Stimulated activated CD4-positive, alpha-beta T cell treated with anti-CD3 and anti-CD28 coated beads, Interleukin-15, amount 100 ng/mL, for 48 hours (primary cell): ENCODE measurements around the gene P3H4.
A peak's percentile ranks its signal among the peaks of the same experiment; 100 is the strongest.
"Not testable (repeated sequence)": the region's sequence is repeated elsewhere in the genome, so short reads cannot be mapped to it uniquely, and the experiment has no call there.

Experiments used
- DNase-seq, 2 donors: peaks; one replicate each; pipeline ENCODE4 v3.0.0-alpha.2; 2020; ENCODE audit warnings: low read depth in 2 of 2

Gene P3H4

DNA sequence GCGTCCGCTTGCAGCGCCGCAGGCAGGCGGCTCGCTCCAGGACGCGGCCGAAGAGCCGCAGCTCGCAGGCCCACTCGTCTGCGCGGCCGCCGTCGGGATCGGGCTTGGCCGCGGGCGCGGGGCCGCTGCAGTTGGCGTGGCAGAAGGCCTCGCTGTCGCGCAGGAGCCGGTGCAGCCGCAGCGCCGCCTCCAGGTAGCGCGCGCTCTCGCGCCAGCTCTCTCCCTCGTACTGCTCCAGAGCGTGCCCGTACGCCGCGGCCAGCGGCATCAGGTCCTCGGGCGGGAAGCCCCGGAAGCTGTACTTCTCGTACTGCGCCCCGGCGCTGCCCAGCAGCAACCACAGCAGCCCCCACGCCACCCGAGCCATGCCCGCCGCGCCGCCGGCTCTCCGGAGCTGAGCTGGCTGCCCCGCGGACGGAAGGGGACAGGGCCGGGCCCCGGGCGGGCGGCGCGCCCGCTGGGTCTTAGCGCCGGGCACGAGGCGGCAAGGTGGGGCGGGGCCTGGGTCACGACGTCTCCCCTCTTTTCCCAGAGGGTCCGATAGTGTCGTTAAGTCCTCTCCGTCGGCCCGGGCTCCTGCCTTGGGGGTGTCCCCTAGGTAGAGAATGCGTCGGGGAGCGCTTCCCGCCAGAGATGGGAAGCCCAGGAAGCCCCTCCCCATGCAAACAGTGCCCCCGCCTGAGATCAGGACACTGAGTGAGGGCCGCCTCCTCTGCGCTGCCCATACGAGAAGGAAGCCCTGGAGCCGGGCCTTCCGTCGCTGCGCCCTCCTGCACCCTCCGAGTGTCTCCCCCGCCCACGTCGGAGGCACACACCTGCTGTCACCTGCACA, at the start of gene P3H4:
TSS of gene P3H4 (minus strand) at position 401 of the 832 bp plus-strand sequence. CDS start at position 367, 34 bp downstream.
- peak; percentile 44 to 62 for DNase-seq

GRCh38 chr17:41860254-41860931, 48.6 kb upstream of the P3H4 start:
- no peak for DNase-seq

DNA sequence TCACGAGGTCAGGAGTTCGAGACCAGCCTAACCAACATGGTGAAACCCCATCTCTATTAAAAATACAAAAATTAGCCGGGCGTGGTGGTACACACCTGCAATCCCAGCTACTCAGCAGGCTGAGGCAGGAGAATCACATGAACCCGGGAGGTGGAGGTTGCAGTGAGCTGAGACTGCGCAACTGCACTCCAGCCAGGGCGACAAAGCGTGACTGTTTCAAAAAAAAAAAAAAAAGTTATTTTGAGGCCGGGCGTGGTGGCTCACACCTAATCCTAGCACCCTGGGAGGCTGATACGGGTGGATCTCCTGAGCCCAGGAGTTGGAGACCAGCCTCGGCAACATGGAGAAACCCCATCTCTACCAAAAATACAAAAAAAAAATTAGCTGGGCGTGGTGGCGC, 39.6 kb upstream of the P3H4 start:
- DNase-seq: not testable (repeated sequence)

DNA sequence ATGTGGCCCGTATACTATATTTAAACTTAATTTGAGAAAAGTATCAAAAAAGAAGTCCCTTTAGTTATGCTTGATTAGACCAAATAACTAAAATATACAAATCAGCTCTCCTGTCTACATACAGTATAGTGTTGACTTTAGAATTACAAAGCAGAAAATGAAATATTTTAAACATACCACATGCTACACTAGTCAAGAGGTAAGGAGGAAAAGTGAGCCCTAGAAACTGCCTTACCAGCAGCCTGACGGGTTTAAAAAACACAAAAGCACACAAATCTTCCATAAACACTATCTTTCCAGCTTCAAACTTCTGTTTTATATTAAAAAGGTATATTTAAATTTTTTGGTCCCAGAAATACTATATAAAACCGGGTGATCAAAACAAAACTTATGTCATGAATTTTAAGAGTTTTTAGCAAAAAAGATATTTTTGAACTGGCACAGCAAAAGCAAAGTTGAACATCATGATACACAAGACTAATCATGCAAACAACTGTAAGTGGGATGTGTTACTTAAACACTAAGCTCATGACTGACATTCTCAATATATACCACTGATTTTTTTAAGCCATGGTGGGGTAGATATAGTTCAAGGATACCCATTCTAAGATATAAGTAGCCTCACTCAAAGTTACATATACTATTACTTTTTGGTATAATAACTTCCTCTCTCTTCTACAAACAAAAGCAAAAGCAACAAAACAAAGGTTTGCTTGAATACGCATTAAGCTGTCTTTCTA, 37.7 kb upstream of the P3H4 start:
- DNase-seq: no peak

DNA sequence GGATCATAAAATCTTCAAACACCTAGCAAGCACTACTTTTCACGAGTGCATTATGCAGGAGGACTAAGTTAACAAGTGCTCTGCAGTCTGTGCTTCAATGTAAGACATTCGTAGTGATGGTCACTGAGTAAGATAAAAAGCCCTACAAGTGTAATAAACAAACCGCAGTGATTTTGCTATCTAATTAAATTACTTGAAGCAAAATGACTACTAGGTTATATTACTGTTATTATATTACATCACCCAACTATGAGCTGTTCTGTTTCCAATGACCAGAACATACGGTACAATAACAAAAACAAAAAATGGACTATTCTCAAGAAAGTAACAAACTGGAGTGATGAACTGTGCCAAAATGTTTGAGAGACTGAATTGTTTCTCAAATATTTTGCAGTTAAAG, 37.0 kb upstream of the P3H4 start:
- no peak for DNase-seq

DNA sequence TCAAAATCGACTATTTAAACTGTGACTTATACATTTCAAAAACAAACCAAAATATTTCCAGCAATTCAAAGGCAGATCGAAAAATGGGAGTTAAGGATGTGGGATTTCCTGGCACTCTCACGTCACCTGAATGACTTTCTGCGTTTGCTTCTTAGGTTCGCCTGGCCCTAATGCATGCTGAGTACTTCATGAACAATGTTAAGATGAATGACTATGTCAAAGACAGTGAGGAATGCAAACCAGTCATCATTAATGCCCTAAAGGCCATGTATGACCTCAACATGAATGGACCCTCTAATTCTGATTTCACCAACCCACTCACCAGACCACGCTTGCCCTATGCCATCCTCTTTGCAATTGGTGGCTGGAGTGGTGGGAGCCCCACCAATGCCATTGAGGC, 33.2 kb upstream of the P3H4 start:
- no peak for DNase-seq

DNA sequence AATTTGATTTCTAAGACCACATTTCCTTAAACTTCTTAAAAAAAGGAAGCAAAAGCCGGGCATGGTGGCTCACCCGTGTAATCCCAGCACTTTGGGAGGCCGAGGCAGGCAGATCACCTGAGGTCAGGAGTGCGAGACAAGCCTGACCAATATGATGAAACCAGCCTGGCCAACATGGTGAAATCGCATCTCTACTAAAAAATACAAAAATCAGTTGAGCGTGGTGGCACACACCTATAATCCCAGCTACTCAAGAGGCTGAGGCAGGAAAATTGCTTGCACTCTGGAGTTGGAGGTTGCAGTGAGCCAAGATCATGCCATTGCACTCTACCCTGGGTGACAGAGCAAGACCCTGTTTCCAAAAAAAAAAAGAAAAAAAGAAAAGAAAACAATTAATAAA, 29.0 kb upstream of the P3H4 start:
- DNase-seq: not testable (repeated sequence)

GRCh38 chr17:41839448-41839847, 27.7 kb upstream of the P3H4 start:
- not testable (repeated sequence) for DNase-seq

- no peak for DNase-seq
These were observed 26.2 kb upstream of the P3H4 start, which contains the start of gene KLHL10 for GRCh38 chr17:41837761-41838538. KLHL10 (plus strand) TSS chr17:41837825; CDS start chr17:41837933, 108 bp downstream.

DNA sequence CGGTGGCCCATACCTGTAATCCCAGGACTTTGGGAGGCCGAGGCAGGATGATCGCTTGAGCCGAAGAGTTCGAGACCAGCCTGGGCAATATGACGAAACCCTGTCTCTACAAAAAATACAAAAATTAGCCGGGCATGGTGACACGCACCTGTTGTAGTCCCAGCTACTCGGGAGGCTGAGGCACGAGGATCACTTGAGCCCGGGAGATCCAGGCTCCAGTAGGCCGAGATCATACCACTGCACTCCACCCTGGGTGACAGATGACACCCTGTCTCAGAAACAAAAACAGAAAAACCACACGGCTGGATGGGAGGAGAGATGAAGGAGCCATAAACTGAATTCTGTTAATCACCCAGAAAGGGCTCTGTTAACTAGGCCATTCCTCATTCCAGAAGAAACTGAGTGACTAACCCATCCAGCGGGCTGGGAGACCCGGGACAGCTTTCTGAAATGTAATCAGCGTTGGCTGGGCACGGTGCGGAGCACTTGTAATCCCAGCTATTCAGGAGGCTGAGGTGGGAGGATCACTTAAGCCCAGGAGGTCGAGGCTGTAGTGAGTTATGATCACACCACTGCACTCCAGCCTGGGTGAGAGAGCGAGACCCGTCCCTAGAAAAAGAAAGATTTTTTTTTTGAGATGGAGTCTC, 24.9 kb upstream of the P3H4 start:
- DNase-seq: no peak

- DNase-seq: peak in 1 of 2 donors; percentile 39
These were observed 24.2 kb upstream of the P3H4 start, which contains the start of gene NT5C3B for GRCh38 chr17:41835800-41836549. NT5C3B (minus strand) TSS chr17:41836232; CDS start chr17:41836193, 39 bp downstream.

DNA sequence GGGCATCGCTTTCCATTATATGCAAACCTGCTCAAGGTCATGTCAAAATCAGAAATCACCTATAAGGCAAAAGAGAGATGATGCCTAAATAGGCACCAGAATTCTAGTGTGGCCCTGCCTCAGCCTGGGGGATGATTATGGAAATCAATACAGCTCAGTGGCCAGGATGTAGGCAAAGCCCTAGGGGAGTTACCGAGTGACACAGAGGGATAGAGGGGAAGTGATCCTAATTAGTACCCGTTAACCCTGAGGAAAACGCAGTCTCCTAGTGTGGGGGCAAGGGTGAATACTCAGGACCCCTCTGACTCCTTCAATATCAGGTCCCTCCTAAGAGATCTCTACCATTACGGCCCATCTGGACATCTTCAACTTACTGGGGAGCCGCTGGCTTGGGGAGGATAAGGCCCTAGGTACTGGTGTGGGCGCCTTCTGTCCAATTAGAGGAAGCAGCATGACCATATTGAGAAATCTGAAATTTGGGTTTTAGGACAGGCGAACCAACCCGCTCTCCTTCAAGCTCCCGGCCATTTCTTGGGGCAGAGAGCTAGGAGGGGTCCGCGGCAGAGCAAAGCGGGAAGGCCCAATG, 23.6 kb upstream of the P3H4 start:
- no peak for DNase-seq

GRCh38 chr17:41829961-41830360, 18.2 kb upstream of the P3H4 start:
- DNase-seq: not testable (repeated sequence)

DNA sequence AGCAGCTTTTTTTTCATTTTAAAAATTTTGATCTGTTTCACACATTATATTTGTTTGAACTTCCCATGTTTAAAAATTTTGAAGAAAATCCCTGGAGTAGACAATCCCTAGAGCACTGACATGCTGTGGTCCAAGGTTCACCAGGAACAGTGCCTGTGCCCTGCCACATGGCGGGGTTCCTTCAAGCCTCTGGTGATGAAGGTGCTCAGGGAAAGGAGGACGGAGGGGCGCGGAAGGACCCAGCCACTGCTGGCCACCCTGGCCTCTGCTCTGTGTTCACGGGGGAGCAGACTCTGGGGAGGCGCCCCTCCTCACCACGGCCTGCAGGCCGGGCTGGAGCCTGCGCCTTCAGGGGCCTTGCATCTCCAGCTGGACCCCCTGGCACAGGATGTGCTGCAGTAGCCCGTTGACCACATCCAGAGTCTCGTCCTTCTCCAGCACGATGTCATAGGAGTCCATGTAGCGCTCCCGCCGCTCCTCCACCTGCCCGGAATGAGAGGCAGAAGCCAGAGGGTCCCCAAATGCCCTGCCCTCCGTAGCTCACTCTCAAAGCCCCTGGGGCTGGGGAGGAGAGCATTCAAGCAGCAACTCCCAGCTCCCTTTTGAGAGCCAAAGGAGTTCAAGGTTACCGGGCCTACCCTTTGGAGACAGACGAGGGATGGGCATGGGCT, 13.6 kb upstream of the P3H4 start:
- no peak for DNase-seq

GRCh38 chr17:41824086-41824485, 12.3 kb upstream of the P3H4 start:
- DNase-seq: no peak

DNA sequence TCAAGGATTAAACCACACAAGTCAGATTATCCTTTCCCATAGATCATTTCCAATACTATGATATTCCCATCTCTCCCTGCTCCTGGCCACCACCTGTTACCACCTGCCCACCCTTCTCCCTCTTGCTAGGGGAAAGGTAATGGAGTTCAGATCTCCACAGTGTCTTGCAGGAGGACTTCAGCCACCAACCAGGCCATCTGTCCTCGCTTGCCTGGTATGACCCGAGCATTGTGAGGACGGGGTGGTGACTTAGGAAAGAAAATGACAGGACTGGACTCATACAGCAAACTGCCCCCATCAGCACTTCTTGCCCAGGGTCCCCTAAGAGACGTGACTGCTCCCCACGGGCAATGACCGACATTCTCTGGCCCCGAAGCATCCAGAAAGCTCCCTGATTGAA, 11.8 kb upstream of the P3H4 start:
- DNase-seq: no peak

GRCh38 chr17:41823141-41823524, 11.4 kb upstream of the P3H4 start:
- DNase-seq: no peak

DNA sequence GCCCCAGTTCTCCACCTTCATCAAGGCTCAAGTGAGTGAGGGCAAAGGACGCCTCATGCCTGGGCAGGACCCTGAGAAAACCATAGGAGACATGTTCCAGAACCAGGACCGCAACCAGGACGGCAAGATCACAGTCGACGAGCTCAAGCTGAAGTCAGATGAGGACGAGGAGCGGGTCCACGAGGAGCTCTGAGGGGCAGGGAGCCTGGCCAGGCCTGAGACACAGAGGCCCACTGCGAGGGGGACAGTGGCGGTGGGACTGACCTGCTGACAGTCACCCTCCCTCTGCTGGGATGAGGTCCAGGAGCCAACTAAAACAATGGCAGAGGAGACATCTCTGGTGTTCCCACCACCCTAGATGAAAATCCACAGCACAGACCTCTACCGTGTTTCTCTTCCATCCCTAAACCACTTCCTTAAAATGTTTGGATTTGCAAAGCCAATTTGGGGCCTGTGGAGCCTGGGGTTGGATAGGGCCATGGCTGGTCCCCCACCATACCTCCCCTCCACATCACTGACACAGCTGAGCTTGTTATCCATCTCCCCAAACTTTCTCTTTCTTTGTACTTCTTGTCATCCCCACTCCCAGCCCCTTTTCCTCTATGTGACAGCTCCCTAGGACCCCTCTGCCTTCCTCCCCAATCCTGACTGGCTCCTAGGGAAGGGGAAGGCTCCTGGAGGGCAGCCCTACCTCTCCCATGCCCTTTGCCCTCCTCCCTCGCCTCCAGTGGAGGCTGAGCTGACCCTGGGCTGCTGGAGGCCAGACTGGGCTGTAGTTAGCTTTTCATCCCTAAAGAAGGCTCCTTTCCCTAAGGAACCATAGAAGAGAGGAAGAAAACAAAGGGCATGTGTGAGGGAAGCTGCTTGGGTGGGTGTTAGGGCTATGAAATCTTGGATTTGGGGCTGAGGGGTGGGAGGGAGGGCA, 10.7 kb upstream of the P3H4 start:
- no peak for DNase-seq
